IPS-18a (cell line): Measurements from ENCODE around the gene CDH12.
"Not testable (repeated sequence)": the region's sequence is repeated elsewhere in the genome, so short reads cannot be mapped to it uniquely, and the experiment has no call there.

Experiments used
- H3K27ac ChIP-seq: one replicate; pipeline ENCODE4 v1.5.1; 2013; ENCODE audit warnings: low read length
- H3K27me3 ChIP-seq: one replicate; pipeline ENCODE4 v1.6.1; 2013; ENCODE audit warnings: mild to moderate bottlenecking, low read length; ENCODE audit not compliant: control insufficient read depth, insufficient read depth
- H3K36me3 ChIP-seq: one replicate; pipeline ENCODE4 v1.6.1; 2013; ENCODE audit warnings: low read depth, low read length; ENCODE audit not compliant: control insufficient read depth
- H3K4me1 ChIP-seq: one replicate; pipeline ENCODE4 v1.6.1; 2013; ENCODE audit warnings: low read depth, low read length; ENCODE audit not compliant: control insufficient read depth
- H3K4me3 ChIP-seq: one replicate; pipeline ENCODE4 v1.5.1; 2013; ENCODE audit warnings: low read length
- H3K9ac ChIP-seq: one replicate; pipeline ENCODE4 v1.6.1; 2013; ENCODE audit warnings: mild to moderate bottlenecking, low read length, moderate library complexity
- H3K9me3 ChIP-seq: one replicate; pipeline ENCODE4 v1.6.1; 2013; ENCODE audit warnings: low read depth, low read length; ENCODE audit not compliant: control insufficient read depth

The CDH12 gene

GRCh38 chr5:22649074-22649473 lies 204.1 kb downstream of the CDH12 start:
- no peak overlapping the region for H3K4me3 ChIP-seq
- no peaks in the 10 kb centered on the region for H3K36me3 ChIP-seq
- H3K27me3 ChIP-seq = no peaks in the 10 kb centered on the region
- no peaks in the 10 kb centered on the region for H3K4me1 ChIP-seq
- H3K27ac ChIP-seq = no peak overlapping the region
- H3K9me3 ChIP-seq = no peaks in the 10 kb centered on the region
- no peak overlapping the region for H3K9ac ChIP-seq

- H3K9me3 ChIP-seq = no peaks in the 10 kb centered on the region
- no peak overlapping the region for H3K4me3 ChIP-seq
- H3K9ac ChIP-seq = no peak overlapping the region
- no peak overlapping the region for H3K27ac ChIP-seq
- H3K36me3 ChIP-seq = no peaks in the 10 kb centered on the region
- H3K27me3 ChIP-seq = no peaks in the 10 kb centered on the region
- no peaks in the 10 kb centered on the region for H3K4me1 ChIP-seq
These were observed 208.3 kb downstream of the CDH12 start for GRCh38 chr5:22644859-22645258.

- no peak overlapping the region for H3K9ac ChIP-seq
- no peaks in the 10 kb centered on the region for H3K9me3 ChIP-seq
- H3K27me3 ChIP-seq = no peaks in the 10 kb centered on the region
- no peaks in the 10 kb centered on the region for H3K4me1 ChIP-seq
- no peaks in the 10 kb centered on the region for H3K36me3 ChIP-seq
- no peak overlapping the region for H3K4me3 ChIP-seq
- no peak overlapping the region for H3K27ac ChIP-seq
These were observed 209.8 kb downstream of the CDH12 start for GRCh38 chr5:22643356-22643755.

- Histone ChIP-seq H3K27ac (no peak overlapping the region), H3K36me3 (no peaks in the 10 kb centered on the region), H3K27me3 (no peaks in the 10 kb centered on the region), H3K4me3 (no peak overlapping the region), H3K9me3 (no peaks in the 10 kb centered on the region), H3K9ac (no peak overlapping the region), H3K4me1 (no peaks in the 10 kb centered on the region)
These were observed 221.5 kb downstream of the CDH12 start for GRCh38 chr5:22631683-22632082.

GRCh38 chr5:22627029-22627428 lies 226.1 kb downstream of the CDH12 start:
- Histone ChIP-seq H3K4me1 (no peaks in the 10 kb centered on the region), H3K9ac (no peak overlapping the region), H3K27ac (no peak overlapping the region), H3K27me3 (no peaks in the 10 kb centered on the region), H3K4me3 (no peak overlapping the region), H3K36me3 (no peaks in the 10 kb centered on the region), H3K9me3 (no peaks in the 10 kb centered on the region)

- no peak overlapping the region for H3K4me3 ChIP-seq
- H3K27ac ChIP-seq = no peak overlapping the region
- H3K36me3 ChIP-seq = no peaks in the 10 kb centered on the region
- H3K9me3 ChIP-seq = no peaks in the 10 kb centered on the region
- no peak overlapping the region for H3K9ac ChIP-seq
- H3K4me1 ChIP-seq = peaks cover 10% of the 10 kb centered on the region
- no peaks in the 10 kb centered on the region for H3K27me3 ChIP-seq
These were observed 227.7 kb downstream of the CDH12 start for GRCh38 chr5:22625451-22625850.

- H3K27ac ChIP-seq = peak overlapping the region; percentile 61
- H3K27me3 ChIP-seq = no peaks in the 10 kb centered on the region
- peaks cover 11% of the 10 kb centered on the region for H3K4me1 ChIP-seq
- peak overlapping the region; percentile 17 for H3K9ac ChIP-seq
- H3K36me3 ChIP-seq = no peaks in the 10 kb centered on the region
- H3K4me3 ChIP-seq = peak overlapping the region; percentile 43
- H3K9me3 ChIP-seq = no peaks in the 10 kb centered on the region
These were observed 232.1 kb downstream of the CDH12 start for GRCh38 chr5:22621084-22621483.

- Histone ChIP-seq H3K9ac (no peak overlapping the region), H3K36me3 (no peaks in the 10 kb centered on the region), H3K4me3 (no peak overlapping the region), H3K9me3 (no peaks in the 10 kb centered on the region), H3K27me3 (no peaks in the 10 kb centered on the region), H3K4me1 (peaks cover 6% of the 10 kb centered on the region), H3K27ac (no peak overlapping the region)
These were observed 237.2 kb downstream of the CDH12 start for GRCh38 chr5:22615964-22616363.

- Histone ChIP-seq H3K36me3 (no peaks in the 10 kb centered on the region), H3K9ac (no peak overlapping the region), H3K4me3 (no peak overlapping the region), H3K9me3 (no peaks in the 10 kb centered on the region), H3K27me3 (no peaks in the 10 kb centered on the region), H3K27ac (no peak overlapping the region), H3K4me1 (no peaks in the 10 kb centered on the region)
These were observed 238.6 kb downstream of the CDH12 start for GRCh38 chr5:22614486-22615094.

- H3K9ac ChIP-seq = no peak overlapping the region
- no peak overlapping the region for H3K4me3 ChIP-seq
- no peak overlapping the region for H3K27ac ChIP-seq
- no peaks in the 10 kb centered on the region for H3K27me3 ChIP-seq
- no peaks in the 10 kb centered on the region for H3K36me3 ChIP-seq
- H3K4me1 ChIP-seq = no peaks in the 10 kb centered on the region
- peaks cover 1% of the 10 kb centered on the region for H3K9me3 ChIP-seq
These were observed 240.2 kb downstream of the CDH12 start for GRCh38 chr5:22612928-22613327.

GRCh38 chr5:22611327-22611726 lies 241.8 kb downstream of the CDH12 start:
- Histone ChIP-seq H3K4me3 (no peak overlapping the region), H3K9ac (no peak overlapping the region), H3K4me1 (no peaks in the 10 kb centered on the region), H3K9me3 (peaks cover 9% of the 10 kb centered on the region), H3K36me3 (no peaks in the 10 kb centered on the region), H3K27me3 (no peaks in the 10 kb centered on the region), H3K27ac (no peak overlapping the region)

- H3K27ac ChIP-seq, H3K27me3 ChIP-seq, H3K36me3 ChIP-seq, H3K9ac ChIP-seq, H3K9me3 ChIP-seq, H3K4me3 ChIP-seq, H3K4me1 ChIP-seq: not testable (repeated sequence)
These were observed 245.6 kb downstream of the CDH12 start for GRCh38 chr5:22607498-22607897.
